K562 (cell line): ENCODE measurements around the gene GARIN1A. TPM values are rescaled to one million over a fixed set of nuclear protein-coding genes. Genes with fewer than 3 reads are reported as not detected.

Experiments
- ATAC-seq: fragments of 200-7000 bp; cut with Tn5 transposase; 3 replicates; pipeline ENCODE4 v1.9.1; 2020; ENCODE audit warnings: moderate library complexity
- BruUV-seq: library from RNA; stranded (reverse); fragments of 400-500 nt; replicated peaks from 2 replicates; lab custom pipeline; 2021; lab: Mats Ljungman, UMichigan
- CTCF ChIA-PET: fragments of 300-600 bp; formaldehyde crosslinking; extraction: SDS; loops from one replicate; lab custom pipeline; 2021; ENCODE audit warnings: low intra/inter-chr PET ratio; lab: Yijun Ruan, JAX
- POLR2A ChIA-PET: fragments of 300-600, 350-650 bp; sonication (Branson Sonifier 250); formaldehyde crosslinking; extraction: SDS; loops from one replicate; lab custom pipeline; 2021; ENCODE audit warnings: antibody characterized with exemption, inconsistent platforms; lab: Yijun Ruan, JAX
- DNase-seq, 4 experiments: peaks; one replicate each; pipeline versions ENCODE4 v3.0.0 to v3.0.0-alpha.2; 2011 to 2018; ENCODE audit warnings: low spot score in 3 of 4, mixed read lengths in 3 of 4; ENCODE audit errors: extremely low read depth in 1 of 4
- FAIRE-seq: peaks from 2 replicates; lab custom pipeline; 2011; peaks lifted over from hg19 to GRCh38; lab: Jason Lieb, UNC
- H2AFZ ChIP-seq: 2 replicates; pipeline ENCODE4 v1.6.0; 2011; ENCODE audit warnings: low read depth, low read length, control low read depth, inconsistent platforms
- H3K27ac ChIP-seq: fragments of 200-600 bp; 3 replicates; pipeline ENCODE4 v1.8.0; 2011; ENCODE audit warnings: low read depth, mild to moderate bottlenecking, control low read depth, inconsistent platforms, low read length, moderate library complexity, mixed read lengths; ENCODE audit errors: extremely low read depth
- H3K27me3 ChIP-seq, 2 experiments: fragments of 300-600 bp in 1 of 2; 2 replicates in 1 of 2; 3 replicates in 1 of 2; pipeline versions ENCODE4 v1.6.0 to v1.8.0; 2011; ENCODE audit warnings: inconsistent platforms in 2 of 2, low read length in 2 of 2, mild to moderate bottlenecking in 1 of 2, mixed read lengths in 1 of 2, moderate library complexity in 1 of 2; ENCODE audit not compliant: control insufficient read depth in 2 of 2, insufficient read depth in 2 of 2
- H3K36me3 ChIP-seq: fragments of 300-600 bp; 3 replicates; pipeline ENCODE4 v1.8.0; 2011; ENCODE audit warnings: mild to moderate bottlenecking, low read length, inconsistent platforms; ENCODE audit not compliant: control insufficient read depth, insufficient read depth
- H3K4me1 ChIP-seq, 2 experiments: fragments of 200-600 bp in 1 of 2; replicated peaks in 1 of 2; 2 replicates in 1 of 2; 3 replicates in 1 of 2; pipeline versions ENCODE4 v1.5.1 to v1.8.0; 2011; ENCODE audit warnings: inconsistent platforms in 2 of 2, low read length in 2 of 2, mild to moderate bottlenecking in 1 of 2, mixed read lengths in 1 of 2, moderate library complexity in 1 of 2; ENCODE audit not compliant: control insufficient read depth in 2 of 2, insufficient read depth in 2 of 2
- H3K4me2 ChIP-seq: 2 replicates; pipeline ENCODE4 v1.6.1; 2011; ENCODE audit warnings: low read length, control low read depth, inconsistent platforms, mixed read lengths; ENCODE audit not compliant: insufficient read depth
- H3K4me3 ChIP-seq: fragments of 200-600 bp; sonication (generic), shearing (Covaris generic); 2 replicates; pipeline ENCODE4 v1.5.1; 2016; ENCODE audit warnings: control low read depth, inconsistent platforms
- H3K79me2 ChIP-seq: fragments of 200-600 bp; 3 replicates; pipeline ENCODE4 v1.8.0; 2011; ENCODE audit warnings: low read length, inconsistent platforms; ENCODE audit not compliant: control insufficient read depth, insufficient read depth
- H3K9ac ChIP-seq, 2 experiments: 2 replicates each; pipeline versions ENCODE4 v1.6.0 to v1.6.1; 2011; ENCODE audit warnings: low read depth in 2 of 2, low read length in 2 of 2, control low read depth in 1 of 2, inconsistent platforms in 1 of 2, mild to moderate bottlenecking in 1 of 2, mixed read lengths in 1 of 2; ENCODE audit not compliant: insufficient read depth in 1 of 2
- H3K9me1 ChIP-seq: one replicate; pipeline ENCODE4 v1.6.0; 2011; ENCODE audit warnings: inconsistent platforms, mild to moderate bottlenecking, low read length, moderate library complexity; ENCODE audit not compliant: control insufficient read depth, insufficient read depth
- H3K9me3 ChIP-seq: replicated peaks from 2 replicates; pipeline ENCODE4 v1.5.1; 2011; ENCODE audit warnings: low read depth, low read length, inconsistent platforms; ENCODE audit not compliant: control insufficient read depth, insufficient read depth
- H4K20me1 ChIP-seq: replicated peaks from 2 replicates; pipeline ENCODE4 v1.6.1; 2011; ENCODE audit warnings: low read length, inconsistent platforms, mixed read lengths; ENCODE audit not compliant: control insufficient read depth, insufficient read depth
- CBFA2T3 ChIP-seq: fragments of 450-650 bp; IDR thresholded peaks from 2 replicates; pipeline ENCODE4 v1.6.1; 2017
- CBFB ChIP-seq: sonication (generic); formaldehyde crosslinking; IDR thresholded peaks from 2 replicates; pipeline ENCODE4 v1.4.0; 2020; ENCODE audit warnings: mild to moderate bottlenecking, missing genetic modification reagents
- GABPB1 ChIP-seq: sonication (generic); formaldehyde crosslinking; IDR thresholded peaks from 2 replicates; pipeline ENCODE4 v1.8.0; 2022; ENCODE audit warnings: mild to moderate bottlenecking, missing genetic modification reagents
- JUND ChIP-seq, 2 experiments: IDR thresholded peaks; 2 replicates in 1 of 2; 3 replicates in 1 of 2; pipeline ENCODE4 v1.6.1; 2011; ENCODE audit warnings: borderline replicate concordance in 2 of 2, low read depth in 2 of 2, low read length in 2 of 2, improper control_type of control experiment in 1 of 2, missing biosample characterization in 1 of 2, missing genetic modification characterization in 1 of 2, missing genetic modification reagents in 1 of 2
- KDM1A ChIP-seq, 2 experiments: fragments of 450-650 bp; IDR thresholded peaks; 2 replicates each; pipeline ENCODE4 v1.6.1; 2016; ENCODE audit warnings: mild to moderate bottlenecking in 2 of 2
- MCM3 ChIP-seq: fragments of 450-650 bp; IDR thresholded peaks from 2 replicates; pipeline ENCODE4 v1.6.1; 2016
- MYNN ChIP-seq, 2 experiments: sonication (generic); formaldehyde crosslinking in 1 of 2; IDR thresholded peaks; 2 replicates each; pipeline versions ENCODE4 v1.5.0 to v1.6.1; 2016 to 2020; ENCODE audit warnings: antibody characterized with exemption in 1 of 2, missing genetic modification reagents in 1 of 2
- SAFB ChIP-seq: fragments of 200-400 bp; formaldehyde crosslinking; IDR thresholded peaks from 2 replicates; pipeline ENCODE4 v1.6.1; 2017; ENCODE audit warnings: low read depth, low read length, borderline replicate concordance
- TGIF2 ChIP-seq: sonication (generic); formaldehyde crosslinking; IDR thresholded peaks from 2 replicates; pipeline ENCODE4 v1.8.1; 2022; ENCODE audit warnings: mild to moderate bottlenecking, missing genetic modification reagents, moderate library complexity
- WHSC1 ChIP-seq: IDR thresholded peaks from one replicate; pipeline ENCODE4 v1.6.1; 2012; ENCODE audit warnings: low read length, control low read depth, inconsistent platforms
- ZNF197 ChIP-seq: fragments of 200-800 bp; sonication (Bioruptor generic); IDR thresholded peaks from 2 replicates; pipeline ENCODE4 v1.6.1; 2016; ENCODE audit warnings: low read depth, missing genetic modification characterization, missing compliant biosample characterization
- ZNF3 ChIP-seq: fragments of 250-450 bp; sonication (Bioruptor Pico); IDR thresholded peaks from 2 replicates; pipeline ENCODE4 v1.5.0; 2021; ENCODE audit warnings: mild to moderate bottlenecking, moderate library complexity
- WGBS: fragments of 100-300 bp; shearing (Covaris generic); methylation state at CpG from one replicate; pipeline ENCODE4 v1.1.6; 2016; ENCODE audit warnings: low coverage, mixed read lengths; ENCODE audit not compliant: insufficient coverage; ENCODE audit errors: missing lambda C conversion rate; 5-methylcytosine and 5-hydroxymethylcytosine counted together
- in situ Hi-C: fragments of 300-500 bp; cut with MboI; formaldehyde crosslinking; loops from 4 replicates; pipeline ENCODE4 v1.15.0; 2018; ENCODE audit warnings: inconsistent platforms, mixed read lengths
- intact Hi-C: fragments of 100-400 bp; cut with micrococcal nuclease; formaldehyde crosslinking; loops from 2 replicates; pipeline ENCODE4 v1.14.2; 2022
- polyA plus RNA-seq, 8 experiments: library from polyadenylated mRNA; depleted of rRNA in 4 of 8; stranded (reverse) in 5 of 8; unstranded in 3 of 8; fragments of >200 nt; fragmentation: Nextera tagmentation in 2 of 8; fragmentation: Illumina TruSeq in 1 of 8; extraction: Ambion mirVana in 2 of 8; extraction: Trizol in 1 of 8; gene quantifications; 2 replicates each; pipeline versions ENCODE4 v1.2.1 to v1.2.3, GENCODE V29; 2011 to 2014; ENCODE audit warnings: inconsistent platforms in 1 of 8, missing spikeins in 1 of 8
- total RNA-seq, 7 experiments: library from RNA; depleted of rRNA in 6 of 7; stranded (reverse); fragments of >200 nt in 6 of 7; fragmentation: Illumina TruSeq in 2 of 7; extraction: Trizol in 2 of 7; gene quantifications; 2 replicates each; pipeline versions ENCODE4 v1.2.1 to v1.2.3, GENCODE V29; 2011 to 2021; ENCODE audit warnings: low replicate concordance in 1 of 7
- TF ChIP-seq, protein P1 (sequence below): fragments of 250-450 bp; sonication (Bioruptor Pico); IDR thresholded peaks from 2 replicates; pipeline ENCODE4 v1.5.0; 2021; ENCODE audit warnings: mild to moderate bottlenecking, moderate library complexity

Gene GARIN1A
- total and polyA plus RNA-seq, 9 of the 15 experiments (the other 6 are each of a cell fraction or from before 2014, with no cell fraction given), result 0.01 to 0.41 (median 0.04) TPM; not detected in 3

DNA sequence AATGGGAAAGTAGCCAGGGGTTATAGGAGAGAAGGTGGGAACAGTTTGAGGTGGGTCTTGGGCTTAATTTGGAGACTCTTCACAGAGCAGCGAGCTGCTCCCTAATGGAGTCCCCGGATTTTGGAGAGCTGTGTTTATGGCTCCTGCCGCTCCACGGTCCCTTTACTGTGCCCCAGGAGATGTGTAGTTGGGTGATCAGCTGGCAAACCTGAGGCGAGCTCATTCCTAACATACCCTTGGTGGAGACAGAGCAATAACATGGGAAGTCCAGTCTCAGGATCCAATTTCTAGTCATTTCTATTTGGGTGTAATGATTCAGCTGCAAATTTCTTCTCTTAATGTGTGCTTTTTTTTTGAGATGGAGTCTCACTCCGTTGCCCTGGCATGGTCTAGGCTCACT, 1.5 kb downstream of the GARIN1A start:
- CTCF ChIA-PET, result no interaction called here
- Histone ChIP-seq H3K27ac (no peak overlapping the region), H2AFZ (no peak overlapping the region), H3K4me1 (peaks cover 0 to 6% of the 10 kb centered on the region in 2 experiments; a peak in 1 of 5 replicates), H3K4me2 (no peak overlapping the region), H3K36me3 (no peaks in the 10 kb centered on the region), H3K4me3 (no peak overlapping the region), H4K20me1 (no peaks in the 10 kb centered on the region)
- intact Hi-C loops, result loop anchor here (2.0 kb wide), 1 partner anchor 209 kb away; no protein-coding TSS in a partner anchor
- no peak for FAIRE-seq
- BruUV-seq, result no TSS peak
- no peak for ATAC-seq
- DNase-seq, result no peak
- WGBS, result 6% methylated on average over 6 of the region's 6 CpGs
- in situ Hi-C loops, result loop anchor here (10.0 kb wide), 1 partner anchor 199 kb away; the partner anchor contains the start of gene METTL2B
- no peak for TF ChIP-seq GABPB1
- TF ChIP-seq TGIF2 (CRISPR knock-in tag), result 0 out of 2 replicates have a peak, but pooled peaks have one; percentile 19
- TF ChIP-seq, all 486 proteins: peak for 1
- Histone ChIP-seq H3K9me3 (no peaks in the 10 kb centered on the region), H3K9ac (no peak overlapping the region), H3K27me3 (peaks cover 10 to 45% of the 10 kb centered on the region in 2 experiments; a peak in 4 of 5 replicates), H3K9me1 (no peaks in the 10 kb centered on the region), H3K79me2 (no peaks in the 10 kb centered on the region)
- POLR2A ChIA-PET, result no interaction called here

DNA sequence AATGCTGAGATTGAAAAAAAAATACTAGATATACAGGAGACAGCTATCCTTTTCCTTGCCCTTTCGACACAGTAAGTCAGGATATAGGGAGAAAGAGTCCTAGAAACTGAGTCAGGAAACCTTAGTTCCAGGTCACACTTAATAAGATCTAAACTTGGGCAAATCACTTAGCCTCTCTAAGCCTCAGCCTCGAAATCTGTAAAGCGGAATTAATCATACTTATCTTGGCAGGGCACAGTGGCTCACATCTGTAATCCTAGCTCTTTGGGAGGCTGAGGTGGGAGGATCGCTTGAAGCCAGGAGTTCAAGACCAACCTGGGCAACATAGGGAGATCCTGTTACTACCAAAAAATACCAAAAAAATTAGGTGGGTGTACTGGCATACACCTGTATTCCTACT, 4.6 kb downstream of the GARIN1A start:
- no peak for DNase-seq
- H3K4me1 ChIP-seq, result peaks cover 0 to 6% of the 10 kb centered on the region in 2 experiments; a peak in 1 of 5 replicates
- CTCF ChIA-PET, result interaction anchor here (0.6 kb wide), 1 partner anchor 43 kb away, joined by 3 read pairs; no protein-coding TSS in a partner anchor
- no peak for TF ChIP-seq SAFB
- TF ChIP-seq MCM3, result no peak
- TF ChIP-seq, protein P1, sequence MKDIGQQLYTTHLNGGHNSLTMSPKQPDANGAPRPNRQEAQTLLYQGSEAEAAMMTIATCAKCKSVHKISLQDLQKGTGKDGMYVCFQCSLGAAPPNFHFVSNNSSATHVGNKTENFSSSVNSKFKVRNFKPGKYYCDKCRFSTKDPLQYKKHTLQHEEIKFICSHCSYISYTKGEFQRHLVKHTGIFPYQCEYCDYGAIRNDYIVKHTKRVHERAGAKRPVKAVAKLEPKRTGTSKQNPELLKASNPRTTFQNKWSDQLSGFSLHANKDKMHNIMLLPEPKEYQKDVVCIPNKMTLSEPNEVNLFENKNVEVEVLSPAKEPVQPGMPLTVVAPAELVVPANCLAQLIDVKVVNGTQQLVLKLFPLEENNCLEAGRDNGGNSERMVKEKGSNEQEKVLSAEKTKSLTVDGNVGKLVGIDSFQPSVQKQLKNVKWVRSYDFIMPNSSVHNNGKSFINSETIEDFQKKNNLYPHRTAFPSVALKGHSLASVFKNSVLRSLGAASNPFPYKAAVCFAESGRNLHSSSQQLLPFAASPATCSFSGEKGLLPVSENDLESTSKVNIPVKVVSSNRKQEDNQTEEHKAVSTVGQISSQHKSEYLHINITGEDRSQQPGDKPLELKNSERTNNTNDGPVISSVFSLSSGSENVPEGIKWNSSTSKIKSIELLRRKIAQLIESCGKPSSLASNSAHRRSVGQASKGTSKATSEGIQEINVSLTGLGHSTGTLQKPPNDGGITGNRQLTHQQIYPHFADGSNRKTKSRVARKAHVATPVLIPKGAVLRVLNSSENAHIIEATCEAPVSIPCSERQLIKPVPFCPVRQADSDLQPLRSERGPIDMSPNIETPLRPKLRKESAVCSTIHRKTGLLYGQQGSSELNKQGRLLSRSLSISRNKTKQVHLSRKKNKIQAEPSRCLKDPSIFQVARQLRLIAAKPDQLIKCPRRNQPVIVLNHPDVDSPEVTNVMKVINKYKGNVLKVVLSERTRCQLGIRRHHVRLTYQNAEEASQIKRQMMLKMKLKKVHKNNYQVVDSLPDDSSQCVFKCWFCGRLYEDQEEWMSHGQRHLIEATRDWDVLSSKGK (CRISPR knock-in tag), result no peak
- TF ChIP-seq ZNF3, result no peak
- TF ChIP-seq JUND (IDR thresholded peaks at IDR 0.05; ENCODE audit: borderline replicate concordance, low read depth, low read length), result no peak
- no peak for TF ChIP-seq JUND (tag; IDR thresholded peaks at IDR 0.05; ENCODE audit: borderline replicate concordance, low read depth, low read length)
- TF ChIP-seq KDM1A (IDR thresholded peaks at IDR 0.05), result peak; percentile 76 to 81
- no peak for TF ChIP-seq MYNN (IDR thresholded peaks at IDR 0.05)
- no peak for TF ChIP-seq MYNN (CRISPR knock-in tag; IDR thresholded peaks at IDR 0.05)
- TF ChIP-seq ZNF197 (CRISPR knock-in tag), result no peak
- TF ChIP-seq CBFA2T3, result peak; percentile 27; the same call in 1 of the 2 replicates
- TF ChIP-seq WHSC1, result no peak
- TF ChIP-seq CBFB (CRISPR knock-in tag), result no peak

More for the DNA sequence above, 4.6 kb downstream of the GARIN1A start:
- Histone ChIP-seq H3K36me3 (no peaks in the 10 kb centered on the region), H3K4me2 (no peak overlapping the region), H3K9me1 (no peaks in the 10 kb centered on the region), H3K9ac (no peak overlapping the region), H3K27me3 (peaks cover 10 to 45% of the 10 kb centered on the region in 2 experiments; a peak in 4 of 5 replicates), H3K79me2 (no peaks in the 10 kb centered on the region), H3K4me3 (no peak overlapping the region), H4K20me1 (no peaks in the 10 kb centered on the region), H3K9me3 (no peaks in the 10 kb centered on the region), H3K27ac (no peak overlapping the region), H2AFZ (no peak overlapping the region)
- in situ Hi-C loops, result loop anchor here (5.0 to 10.0 kb wide), 2 partner anchors 202 to 206 kb away; partner anchors contain the start of gene METTL2B
- 15% methylated on average over 4 of the region's 4 CpGs for WGBS
- FAIRE-seq, result no peak
- POLR2A ChIA-PET, result interaction anchor here (0.6 to 1.6 kb wide), 4 partner anchors 9 to 229 kb away, joined by 3 to 4 read pairs (median 3); no protein-coding TSS in a partner anchor
- no TSS peak for BruUV-seq
- ATAC-seq, result no peak
- intact Hi-C loops, result no loop called here
